ENCODE measurements around the gene MED13L.

MED13L gene

GRCh38 chr12:116277467-116278278 is at the start of gene MED13L:
TSS of gene MED13L (minus strand) at chr12:116277693. CDS start at chr12:116277131, 562 bp downstream.
- DNase-seq (ENCODE audit: low read depth, low spot score) = peak; percentile 97

GRCh38 chr12:116325336-116325664 is 47.8 kb upstream of the MED13L start:
- DNase-seq (ENCODE audit: low read depth, low spot score) = no peak

- no peak for DNase-seq (ENCODE audit: low read depth, low spot score)
Observed at GRCh38 chr12:116324654-116325335, 47.3 kb upstream of the MED13L start.

GRCh38 chr12:116323406-116324386 is 46.2 kb upstream of the MED13L start:
- DNase-seq (ENCODE audit: low read depth, low spot score) = no peak

- DNase-seq (ENCODE audit: low read depth, low spot score) = no peak
Observed at GRCh38 chr12:116321913-116322312, 44.4 kb upstream of the MED13L start.

GRCh38 chr12:116320791-116321217 is 43.3 kb upstream of the MED13L start:
- no peak for DNase-seq (ENCODE audit: low read depth, low spot score)

- peak; percentile 88 for DNase-seq (ENCODE audit: low read depth, low spot score)
Observed at GRCh38 chr12:116319898-116320621, 42.6 kb upstream of the MED13L start.

- no peak for DNase-seq (ENCODE audit: low read depth, low spot score)
Observed at GRCh38 chr12:116319233-116319897, 41.9 kb upstream of the MED13L start.

GRCh38 chr12:116318576-116319232 is 41.2 kb upstream of the MED13L start:
- peak; percentile 82 for DNase-seq (ENCODE audit: low read depth, low spot score)

GRCh38 chr12:116317986-116318575 is 40.6 kb upstream of the MED13L start:
- no peak for DNase-seq (ENCODE audit: low read depth, low spot score)

GRCh38 chr12:116317139-116317538 is 39.6 kb upstream of the MED13L start:
- DNase-seq (ENCODE audit: low read depth, low spot score) = no peak

GRCh38 chr12:116314477-116314876 is 37.0 kb upstream of the MED13L start:
- DNase-seq (ENCODE audit: low read depth, low spot score) = no peak

GRCh38 chr12:116313194-116313927 is 35.9 kb upstream of the MED13L start:
- DNase-seq (ENCODE audit: low read depth, low spot score) = no peak

GRCh38 chr12:116310082-116310481 is 32.6 kb upstream of the MED13L start:
- DNase-seq (ENCODE audit: low read depth, low spot score) = no peak

GRCh38 chr12:116309343-116309742 is 31.9 kb upstream of the MED13L start:
- DNase-seq (ENCODE audit: low read depth, low spot score) = no peak

- DNase-seq (ENCODE audit: low read depth, low spot score) = no peak
Observed at GRCh38 chr12:116308647-116309046, 31.2 kb upstream of the MED13L start.

- no peak for DNase-seq (ENCODE audit: low read depth, low spot score)
Observed at GRCh38 chr12:116306968-116307367, 29.5 kb upstream of the MED13L start.

GRCh38 chr12:116306506-116306905 is 29.0 kb upstream of the MED13L start:
- DNase-seq (ENCODE audit: low read depth, low spot score) = no peak

- DNase-seq (ENCODE audit: low read depth, low spot score) = no peak
Observed at GRCh38 chr12:116304621-116305020, 27.1 kb upstream of the MED13L start.
